Activated CD4-positive, alpha-beta T cell treated with anti-CD3 and anti-CD28 coated beads, Interleukin-2, Interleukin-4, amounts not matched to agents 100 ng/mL and 50 ng/mL, durations not matched to agents 16 hours and 8 hours (primary cell): ENCODE measurements around the gene MSL3B.

Experiments
- DNase-seq: peaks from one replicate; pipeline ENCODE4 v3.0.0-alpha.2; 2020; ENCODE audit warnings: low spot score

Gene MSL3B

DNA sequence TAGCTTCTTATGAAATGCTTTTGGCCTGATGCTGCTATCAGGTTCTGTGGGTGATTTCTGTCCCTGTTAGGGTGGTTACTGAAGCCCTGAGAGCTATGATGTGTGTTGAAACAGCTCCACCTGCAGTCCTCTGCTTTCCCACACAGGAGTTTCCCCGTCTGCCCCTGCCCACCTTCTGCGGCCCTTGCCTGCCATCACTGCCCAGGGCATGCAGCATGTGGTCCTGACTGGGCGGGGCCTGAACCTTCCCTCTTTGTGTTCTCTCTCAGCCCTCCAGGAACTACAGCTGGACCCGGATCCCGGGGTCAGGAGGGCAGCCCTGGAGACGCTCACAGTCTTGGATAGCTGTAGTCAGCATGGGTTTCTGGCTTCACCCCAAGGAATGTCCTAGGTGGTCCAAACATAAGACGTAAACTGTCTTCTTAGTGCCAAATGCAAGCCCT lies 35.3 kb downstream of the MSL3B start:
- no peak for DNase-seq

- no peak for DNase-seq
These were observed 35.8 kb downstream of the MSL3B start for GRCh38 chr2:233832414-233832813.

DNA sequence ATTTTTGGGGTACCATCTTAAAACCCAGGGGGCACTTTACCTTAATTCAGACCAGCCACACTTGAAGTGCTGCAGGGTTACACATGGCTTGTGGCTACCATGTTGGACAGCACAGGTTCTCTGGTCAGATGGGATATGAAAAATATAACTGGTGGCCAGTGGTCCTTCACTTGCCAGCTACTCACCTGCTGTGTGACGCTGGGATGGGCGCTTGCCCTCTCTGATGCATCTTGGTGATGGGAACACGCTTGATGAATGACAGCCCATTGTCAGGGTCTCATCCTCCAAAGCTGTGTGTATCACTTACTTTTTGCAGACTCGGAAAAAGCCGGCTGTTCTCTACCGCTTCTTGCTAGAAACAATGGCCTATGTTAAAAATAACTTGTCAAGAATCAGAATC lies 36.3 kb downstream of the MSL3B start:
- DNase-seq, result no peak

DNA sequence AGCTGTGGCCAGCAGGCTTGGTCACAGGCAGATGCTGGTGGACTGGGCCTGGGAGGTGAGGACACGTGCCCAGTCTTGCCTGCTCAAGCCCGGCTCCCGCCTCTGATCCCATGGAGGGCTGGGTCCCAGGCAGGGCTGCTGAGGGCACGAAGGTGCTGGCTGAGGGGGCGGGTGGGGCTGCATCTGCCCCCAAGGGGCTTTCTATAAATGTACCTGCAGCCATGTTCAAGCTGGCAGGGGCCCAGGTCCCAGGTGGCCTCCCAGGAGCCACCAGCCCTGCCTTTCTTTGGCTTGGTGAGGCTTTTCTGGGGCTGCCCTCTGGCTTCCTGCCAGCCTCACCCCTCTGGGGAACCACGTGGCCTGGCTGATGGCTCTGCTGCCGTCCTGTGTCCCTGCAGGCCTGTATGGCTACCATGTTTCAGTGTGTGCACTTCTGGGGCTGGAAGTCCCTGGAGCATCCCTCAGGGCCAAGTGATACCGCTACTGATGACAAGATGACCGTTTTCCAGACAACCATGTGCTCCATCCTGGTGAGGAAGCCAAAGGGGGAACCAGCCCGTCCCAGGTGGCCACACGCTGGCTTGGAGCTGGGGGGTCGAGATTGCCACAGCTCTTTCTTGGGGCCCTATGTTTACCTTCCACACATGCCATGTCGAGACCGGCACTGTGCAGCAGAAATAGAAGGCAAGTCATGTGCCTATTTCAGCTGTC lies 37.0 kb downstream of the MSL3B start:
- DNase-seq, result no peak

- DNase-seq, result no peak
These were observed 37.9 kb downstream of the MSL3B start for GRCh38 chr2:233830111-233830802.

- DNase-seq, result no peak
These were observed 38.7 kb downstream of the MSL3B start for GRCh38 chr2:233829193-233830110.

DNA sequence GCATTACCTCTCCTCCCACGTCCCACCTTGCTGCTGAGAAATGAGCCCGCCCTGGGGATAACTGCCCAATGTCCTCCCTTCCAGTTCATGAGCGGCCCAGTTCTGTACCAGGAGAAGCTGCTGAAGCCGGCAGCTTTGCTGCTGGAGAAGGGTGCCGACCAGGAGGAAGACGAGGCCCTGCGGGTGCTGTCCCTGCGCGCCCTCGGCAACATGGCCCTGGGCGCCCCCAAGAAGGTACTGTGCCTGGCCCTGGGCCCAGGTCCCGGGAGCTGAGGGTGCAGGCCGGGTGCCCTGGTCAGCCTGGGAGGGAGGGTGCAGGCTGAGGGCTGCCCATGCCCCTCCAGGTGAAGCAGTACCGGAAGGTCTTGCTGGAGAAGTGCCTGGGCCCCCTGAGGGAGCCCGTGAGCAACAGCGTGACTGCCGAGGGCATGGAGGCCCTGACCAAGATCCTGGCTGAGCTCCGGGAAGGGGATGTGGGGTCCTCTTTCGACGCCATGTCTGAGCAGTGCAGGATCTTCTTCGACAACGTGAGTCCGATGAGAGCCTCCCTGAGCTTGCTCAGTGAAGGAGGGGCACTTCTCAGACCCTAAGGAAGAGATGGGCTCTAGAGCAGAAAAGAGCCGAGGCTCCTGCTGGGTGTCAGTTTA lies 39.5 kb downstream of the MSL3B start:
- DNase-seq, result no peak

GRCh38 chr2:233824373-233824772 lies 43.8 kb downstream of the MSL3B start:
- DNase-seq, result no peak

- DNase-seq, result no peak
These were observed 44.5 kb downstream of the MSL3B start for GRCh38 chr2:233823731-233824121.

DNA sequence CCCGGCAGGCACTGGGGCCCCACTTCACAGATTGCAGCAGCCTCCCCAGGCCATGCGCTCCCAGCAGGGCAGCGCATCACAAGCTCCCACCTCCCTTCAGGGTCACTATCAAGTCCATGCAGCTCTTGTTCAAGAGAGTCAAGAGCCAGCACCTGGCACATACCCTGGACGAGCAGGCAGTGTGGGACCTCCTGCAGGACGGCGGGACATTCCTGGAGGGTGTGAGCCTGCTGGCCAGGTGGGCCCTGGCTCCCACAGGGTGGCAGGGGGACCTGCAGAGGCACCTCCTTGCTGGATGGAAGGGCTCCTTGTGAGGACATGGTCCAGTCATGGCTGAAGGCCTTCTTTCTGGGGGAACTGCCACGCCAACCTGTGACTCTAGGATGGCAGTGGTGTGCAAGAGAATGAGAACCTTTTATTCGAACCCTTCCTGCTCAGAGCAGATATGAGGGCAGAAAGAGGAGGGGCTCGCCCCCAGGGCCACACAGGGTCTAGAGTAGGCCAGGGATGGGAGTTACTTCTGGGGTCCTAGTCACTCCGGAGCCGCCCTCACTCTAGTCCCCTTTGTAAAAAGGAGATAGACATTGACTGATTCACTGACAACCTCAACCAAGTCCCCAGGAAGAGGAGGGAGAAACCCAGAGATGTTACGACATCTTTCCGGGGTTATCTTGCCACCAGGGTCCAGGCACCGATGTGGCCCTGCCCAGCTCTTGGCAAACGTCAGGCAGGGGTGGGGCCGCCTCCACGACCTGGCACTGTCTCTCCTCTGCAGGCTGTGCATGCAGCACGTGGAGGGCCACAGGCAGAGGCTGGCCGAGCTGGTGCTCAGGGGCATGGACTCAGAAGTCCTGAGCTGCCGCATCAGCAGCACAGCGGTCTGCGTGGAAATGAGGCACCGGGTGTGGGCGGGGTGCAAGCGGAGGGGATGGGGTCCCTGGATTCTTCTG lies 45.1 kb downstream of the MSL3B start:
- DNase-seq, result no peak

DNA sequence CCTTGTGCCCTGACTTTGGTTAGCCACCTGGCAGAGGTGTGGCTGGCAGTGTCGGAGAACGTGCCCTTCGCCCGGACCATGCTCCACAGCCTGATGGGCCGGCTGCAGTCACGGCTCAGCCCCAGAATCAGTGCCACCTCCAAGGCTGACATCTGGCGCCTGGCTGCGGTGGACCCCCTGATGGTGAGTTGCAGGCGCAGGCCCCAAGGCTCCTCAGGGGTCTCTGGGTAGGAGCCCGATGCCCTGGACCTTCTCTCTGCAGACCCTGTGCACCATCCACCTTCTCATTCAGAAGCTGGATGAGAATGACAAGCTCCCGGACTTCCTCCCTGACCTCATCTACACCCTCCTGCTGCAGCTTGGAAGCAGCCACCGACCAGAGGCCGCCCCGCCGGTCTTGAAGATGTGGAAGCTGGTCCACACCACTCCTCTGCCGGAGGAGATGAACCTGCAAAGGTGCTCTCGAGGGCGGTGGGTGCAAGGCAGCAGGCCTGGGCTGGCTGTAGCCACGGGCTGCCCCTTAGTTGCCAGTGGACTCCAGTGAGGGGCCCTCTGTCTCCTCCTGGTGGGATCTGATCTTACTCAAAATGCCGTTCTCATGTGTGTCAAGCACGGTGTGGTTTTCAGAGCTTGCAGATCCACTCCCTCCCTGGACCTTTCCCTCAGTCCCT lies 46.0 kb downstream of the MSL3B start:
- DNase-seq, result no peak

- DNase-seq, result no peak
These were observed 46.5 kb downstream of the MSL3B start for GRCh38 chr2:233821709-233822100.

GRCh38 chr2:233821196-233821595 lies 47.0 kb downstream of the MSL3B start:
- no peak for DNase-seq

- DNase-seq, result no peak
These were observed 47.4 kb downstream of the MSL3B start for GRCh38 chr2:233820774-233821105.

GRCh38 chr2:233819884-233820773 lies 48.1 kb downstream of the MSL3B start:
- no peak for DNase-seq

- no peak for DNase-seq
These were observed 49.3 kb downstream of the MSL3B start for GRCh38 chr2:233818639-233819621.

GRCh38 chr2:233817995-233818638 lies 50.1 kb downstream of the MSL3B start:
- no peak for DNase-seq
